GM21360 (cell line): Measurements from ENCODE around the gene KDM7A.
A peak's percentile ranks its signal among the peaks of the same experiment; 100 is the strongest.

Source experiments
- ATAC-seq: cut with Tn5 transposase; IDR thresholded peaks from one replicate; pipeline ENCODE4 v1.9.1; 2021; ENCODE audit warnings: mild to moderate bottlenecking, moderate library complexity; ENCODE audit not compliant: unreplicated experiment

Gene KDM7A

DNA sequence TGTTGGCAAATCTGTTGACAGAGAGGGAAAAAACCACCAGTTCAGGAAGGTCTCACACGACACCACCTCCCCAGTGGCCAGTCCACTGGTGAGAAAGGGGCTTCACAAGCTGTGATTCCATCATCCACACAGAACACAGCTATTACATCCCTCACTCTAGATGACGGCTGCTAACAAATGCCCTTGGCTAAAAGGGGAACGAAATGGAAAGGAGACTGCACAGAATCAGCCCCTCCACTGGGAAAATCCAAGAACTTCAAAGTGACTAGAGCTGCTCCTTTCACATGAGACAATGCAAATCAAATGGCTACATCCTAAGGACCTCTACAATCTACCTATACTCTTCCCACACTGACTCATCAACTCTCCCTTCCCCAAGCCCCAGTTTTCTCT lies 119.6 kb downstream of the KDM7A start:
- ATAC-seq = no peak

DNA sequence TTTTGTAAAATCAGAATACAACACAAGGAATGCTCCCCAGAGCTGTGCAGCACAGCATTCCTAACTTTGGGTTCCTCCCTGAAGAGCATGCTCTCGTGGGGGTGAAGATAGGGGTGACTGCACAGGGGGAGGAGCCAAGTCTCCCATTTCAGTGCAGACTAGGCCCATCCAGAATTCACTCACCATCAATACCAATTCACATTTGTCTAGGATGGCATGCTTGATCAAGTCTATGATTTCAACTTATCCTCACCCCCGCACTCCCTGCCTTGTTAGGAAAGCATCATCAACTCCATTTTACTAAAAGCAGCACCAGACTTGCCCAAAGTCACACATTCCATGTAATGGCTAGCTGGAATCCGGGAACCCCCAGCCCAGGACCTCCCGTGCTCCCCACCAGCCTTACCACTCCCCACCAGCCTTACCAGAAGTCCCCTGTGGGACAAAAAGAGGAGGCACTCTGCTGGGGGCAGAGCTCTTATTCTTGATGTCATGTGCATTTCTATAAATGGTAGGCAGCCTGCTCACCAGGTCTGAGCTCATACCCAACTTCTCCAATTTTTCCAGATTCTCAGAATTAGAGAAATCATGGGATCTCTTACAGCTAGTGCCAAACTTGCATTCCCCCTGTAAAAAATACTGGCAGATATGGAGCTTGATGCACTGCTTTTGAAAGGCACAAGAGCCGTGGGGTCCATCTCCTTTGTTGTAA lies 120.2 kb downstream of the KDM7A start:
- ATAC-seq = no peak

- no peak for ATAC-seq
Measured at GRCh38 chr7:140055833-140056232, 121.0 kb downstream of the KDM7A start.

DNA sequence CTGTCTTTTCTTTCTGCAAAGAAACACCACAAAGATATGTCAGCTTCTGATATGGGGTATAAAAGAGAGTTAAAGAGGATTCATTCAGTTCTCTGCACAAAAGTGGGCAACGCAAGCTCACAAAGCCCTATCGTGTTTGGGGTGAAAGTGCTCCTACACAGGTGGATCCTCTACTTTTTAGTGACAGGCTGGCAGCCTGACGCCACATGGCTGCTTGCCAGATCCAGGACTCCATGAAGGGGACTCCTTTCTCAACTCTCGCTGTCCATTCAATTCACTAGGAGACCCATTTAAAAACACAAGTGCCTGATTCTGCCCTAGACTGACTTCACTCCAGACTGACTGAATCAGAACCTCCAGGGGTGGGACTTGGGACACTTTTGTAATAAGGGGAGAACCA lies 122.0 kb downstream of the KDM7A start:
- no peak for ATAC-seq

DNA sequence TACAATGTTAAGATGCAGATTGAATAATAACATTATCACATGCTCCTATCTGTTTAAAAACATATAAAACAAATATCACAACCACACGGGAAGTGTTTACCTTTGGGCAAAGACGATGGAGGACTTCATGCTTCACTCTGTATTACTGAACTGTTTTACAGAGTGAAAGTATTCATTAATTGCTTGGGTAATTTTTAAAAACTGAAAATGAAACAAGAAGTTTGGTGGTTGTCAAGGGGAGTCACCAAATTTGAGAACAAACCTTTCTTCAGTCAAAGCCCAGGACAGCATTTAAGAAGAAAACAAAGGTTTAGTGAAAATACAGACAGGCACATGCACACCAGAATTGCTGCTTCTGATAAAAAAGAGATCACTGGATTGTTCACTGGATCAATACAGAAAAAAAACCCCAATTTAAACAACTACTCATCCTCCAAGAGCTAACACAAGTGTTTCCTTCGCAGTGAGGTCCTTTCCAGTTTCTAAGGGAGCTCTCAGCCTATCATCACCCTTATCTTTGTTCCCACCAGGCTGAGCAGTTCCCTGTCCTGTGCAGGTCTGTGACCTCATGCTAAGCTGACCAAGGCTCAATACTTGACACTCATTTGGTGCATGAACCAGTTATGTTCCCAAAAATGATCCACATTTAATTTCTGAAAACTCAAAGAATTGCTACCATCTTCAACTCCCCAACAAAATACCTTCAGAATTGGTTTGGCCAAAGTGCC lies 122.8 kb downstream of the KDM7A start:
- peak; percentile 83 for ATAC-seq

DNA sequence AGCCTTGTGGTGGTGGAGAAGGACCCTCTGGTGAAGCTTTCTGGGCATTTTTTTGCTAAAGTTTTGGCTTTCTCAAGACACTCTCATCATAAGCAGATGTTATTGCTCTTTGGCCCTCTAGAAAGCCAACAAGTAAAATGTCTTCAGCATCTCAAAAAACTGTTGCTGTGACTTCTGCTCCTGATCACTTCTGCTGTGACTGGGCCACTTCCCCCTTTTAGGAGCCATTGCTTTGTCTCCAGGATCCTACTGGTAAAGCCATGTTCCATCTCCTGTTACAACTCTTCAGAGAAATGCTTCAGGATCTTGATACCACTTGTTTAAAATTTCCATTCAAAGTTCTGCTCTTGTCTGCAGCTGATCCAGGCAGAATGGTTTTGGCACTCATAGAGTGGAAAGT lies 125.0 kb downstream of the KDM7A start:
- no peak for ATAC-seq

- ATAC-seq = no peak
Measured at GRCh38 chr7:140050100-140050499, 126.7 kb downstream of the KDM7A start.

GRCh38 chr7:140049339-140050024 lies 127.3 kb downstream of the KDM7A start:
- no peak for ATAC-seq

DNA sequence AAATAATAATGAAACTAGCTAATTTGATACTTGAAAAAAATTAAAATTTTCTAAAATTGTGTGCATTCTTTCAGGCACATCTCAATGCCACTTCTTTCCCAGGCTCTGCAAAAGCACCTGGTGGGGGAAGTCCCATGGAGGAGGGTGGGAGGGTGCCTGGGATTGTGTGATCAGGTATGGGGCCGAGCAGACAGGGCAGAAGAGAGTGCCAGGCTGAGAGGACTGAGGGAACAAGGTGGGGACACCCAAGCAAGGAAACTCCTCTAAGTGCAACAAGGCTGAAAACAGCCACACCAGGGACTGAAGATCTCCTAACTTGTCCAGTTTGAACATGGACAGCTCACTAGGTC lies 127.8 kb downstream of the KDM7A start:
- no peak for ATAC-seq

DNA sequence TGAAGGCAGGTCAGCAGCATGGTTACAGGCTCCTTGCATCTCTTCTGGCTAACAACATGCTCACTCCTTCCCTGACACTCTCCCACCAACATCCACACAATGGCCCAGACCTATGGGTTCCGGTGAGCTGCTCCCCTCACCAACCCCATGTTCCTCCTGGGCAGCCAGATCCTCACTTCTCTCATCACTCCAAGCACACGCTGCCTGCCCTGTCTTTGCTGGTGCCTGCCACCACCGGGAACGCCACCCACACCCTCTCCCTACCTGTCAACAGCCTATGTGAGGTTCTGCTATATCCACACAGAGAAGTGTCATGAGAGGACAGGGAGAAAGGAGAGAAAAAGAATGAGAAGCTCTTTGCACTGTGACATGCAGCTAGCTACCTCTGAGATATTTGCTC lies 128.6 kb downstream of the KDM7A start:
- ATAC-seq = no peak

- ATAC-seq = no peak
Measured at GRCh38 chr7:140047197-140047596, 129.6 kb downstream of the KDM7A start.

DNA sequence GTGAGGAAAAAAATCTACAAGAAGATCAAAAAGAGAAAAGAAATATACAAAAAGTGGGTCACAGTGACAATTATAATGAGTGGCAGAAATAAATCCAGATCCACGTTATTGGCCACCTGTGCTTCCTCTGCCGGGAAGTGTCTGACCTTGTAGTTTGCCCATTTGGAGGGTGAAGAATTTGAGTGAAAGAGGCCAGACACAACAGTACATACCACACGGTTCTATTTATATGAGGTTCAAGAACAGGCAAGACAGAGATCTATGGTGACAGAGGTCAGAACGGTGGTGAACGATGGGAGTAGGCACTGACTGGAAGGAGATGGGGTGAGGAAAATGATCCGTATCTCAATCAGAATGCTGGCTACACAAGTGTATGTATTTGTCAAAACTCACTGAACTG lies 131.1 kb downstream of the KDM7A start:
- ATAC-seq = no peak

DNA sequence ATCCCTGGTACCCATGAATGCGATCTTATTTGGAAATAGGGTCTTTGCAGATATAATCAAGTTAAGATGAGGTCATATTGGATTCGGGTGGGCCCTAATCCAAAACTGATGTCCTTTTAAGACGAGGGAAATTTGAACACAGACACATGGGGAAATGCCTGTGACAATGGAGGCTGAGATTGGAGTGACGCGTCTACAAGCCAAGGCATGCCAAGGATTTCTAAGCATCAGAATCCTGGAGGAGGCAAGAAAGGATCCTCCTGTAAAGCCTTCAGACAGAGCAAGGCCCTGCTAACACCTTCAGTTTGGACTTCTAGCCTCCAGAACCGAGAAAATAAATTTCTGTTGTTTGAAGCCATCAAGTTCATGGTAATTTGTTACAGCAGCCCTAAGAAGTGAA lies 132.5 kb downstream of the KDM7A start:
- no peak for ATAC-seq

GRCh38 chr7:140042386-140042670 lies 134.5 kb downstream of the KDM7A start:
- ATAC-seq = no peak

- ATAC-seq = no peak
Measured at GRCh38 chr7:140041659-140042385, 135.0 kb downstream of the KDM7A start.

DNA sequence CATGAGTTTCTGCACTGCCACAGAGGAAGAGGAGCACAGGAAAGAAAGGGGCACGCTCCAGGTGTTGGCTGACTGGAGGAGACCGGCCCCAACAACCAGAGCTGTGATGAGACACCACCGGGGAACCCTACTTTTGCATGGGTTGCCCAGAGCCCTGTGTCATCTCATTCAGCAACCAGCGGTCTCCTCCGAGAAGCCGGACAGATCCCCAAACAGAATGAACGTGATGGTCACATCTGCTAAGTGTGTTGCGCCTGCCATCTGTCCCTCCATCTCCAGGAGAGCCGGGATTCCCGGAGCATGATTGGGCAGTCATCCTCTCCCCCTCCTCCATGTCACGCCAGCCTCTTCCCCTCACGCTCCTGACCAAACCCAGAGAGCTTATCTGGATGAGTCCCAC lies 136.9 kb downstream of the KDM7A start:
- no peak for ATAC-seq

- no peak for ATAC-seq
Measured at GRCh38 chr7:140039066-140039465, 137.7 kb downstream of the KDM7A start.

GRCh38 chr7:140036224-140036962 lies 140.4 kb downstream of the KDM7A start:
- no peak for ATAC-seq

- ATAC-seq = no peak
Measured at GRCh38 chr7:140035400-140036223, 141.2 kb downstream of the KDM7A start.
